AG10803 (cell line): ENCODE data around the gene NSUN6.
"Not testable (repeated sequence)": the region's sequence is repeated elsewhere in the genome, so short reads cannot be mapped to it uniquely, and the experiment has no call there.

Source experiments
- DNase-seq: peaks from one replicate; pipeline ENCODE4 v3.0.0; 2010; ENCODE audit warnings: low read depth
- H3K4me3 ChIP-seq: 2 replicates; pipeline ENCODE4 v1.5.1; 2011; ENCODE audit warnings: mild to moderate bottlenecking, low read length, control low read depth
- TF ChIP-seq, protein P1 (sequence below): conservative IDR thresholded peaks from 2 replicates; pipeline ENCODE4 v1.5.1; 2011; ENCODE audit warnings: mild to moderate bottlenecking, low read length, control low read depth, inconsistent platforms

NSUN6 gene

DNA sequence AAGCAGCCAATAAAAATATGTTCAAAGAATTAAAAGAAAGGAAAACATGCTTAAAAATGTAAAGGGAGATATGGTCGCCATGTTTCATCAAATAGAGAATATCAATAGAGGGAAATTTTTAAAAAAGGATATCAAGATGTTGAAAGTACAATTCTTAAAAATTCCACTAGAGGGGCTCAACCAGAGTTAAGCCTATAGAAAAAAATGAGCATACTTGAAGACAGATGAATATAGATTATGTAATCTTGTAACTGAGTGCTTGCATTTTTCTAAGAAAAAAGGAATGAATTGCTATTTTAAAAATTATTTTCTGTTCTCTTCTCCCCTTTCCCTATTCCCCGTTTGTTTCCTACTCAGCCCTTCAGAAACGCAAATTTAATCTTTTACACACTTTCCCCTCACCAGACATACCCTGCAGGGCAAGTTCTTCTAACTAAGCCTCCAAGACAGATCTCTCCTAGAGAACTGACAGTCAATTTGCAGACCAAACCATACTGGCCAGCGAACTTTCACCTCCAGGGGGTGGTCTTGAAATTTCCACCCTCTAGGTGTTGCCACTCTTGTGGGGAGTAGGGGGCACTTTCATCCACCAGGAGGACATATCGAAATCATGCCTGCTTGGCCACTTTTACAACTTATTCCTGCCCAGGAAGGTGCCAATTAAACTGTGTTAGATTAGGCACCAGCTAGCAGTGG is 67.7 kb downstream of the NSUN6 start:
- TF ChIP-seq, protein P1, sequence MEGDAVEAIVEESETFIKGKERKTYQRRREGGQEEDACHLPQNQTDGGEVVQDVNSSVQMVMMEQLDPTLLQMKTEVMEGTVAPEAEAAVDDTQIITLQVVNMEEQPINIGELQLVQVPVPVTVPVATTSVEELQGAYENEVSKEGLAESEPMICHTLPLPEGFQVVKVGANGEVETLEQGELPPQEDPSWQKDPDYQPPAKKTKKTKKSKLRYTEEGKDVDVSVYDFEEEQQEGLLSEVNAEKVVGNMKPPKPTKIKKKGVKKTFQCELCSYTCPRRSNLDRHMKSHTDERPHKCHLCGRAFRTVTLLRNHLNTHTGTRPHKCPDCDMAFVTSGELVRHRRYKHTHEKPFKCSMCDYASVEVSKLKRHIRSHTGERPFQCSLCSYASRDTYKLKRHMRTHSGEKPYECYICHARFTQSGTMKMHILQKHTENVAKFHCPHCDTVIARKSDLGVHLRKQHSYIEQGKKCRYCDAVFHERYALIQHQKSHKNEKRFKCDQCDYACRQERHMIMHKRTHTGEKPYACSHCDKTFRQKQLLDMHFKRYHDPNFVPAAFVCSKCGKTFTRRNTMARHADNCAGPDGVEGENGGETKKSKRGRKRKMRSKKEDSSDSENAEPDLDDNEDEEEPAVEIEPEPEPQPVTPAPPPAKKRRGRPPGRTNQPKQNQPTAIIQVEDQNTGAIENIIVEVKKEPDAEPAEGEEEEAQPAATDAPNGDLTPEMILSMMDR, result no peak; the same call in 1 of the 2 replicates

DNA sequence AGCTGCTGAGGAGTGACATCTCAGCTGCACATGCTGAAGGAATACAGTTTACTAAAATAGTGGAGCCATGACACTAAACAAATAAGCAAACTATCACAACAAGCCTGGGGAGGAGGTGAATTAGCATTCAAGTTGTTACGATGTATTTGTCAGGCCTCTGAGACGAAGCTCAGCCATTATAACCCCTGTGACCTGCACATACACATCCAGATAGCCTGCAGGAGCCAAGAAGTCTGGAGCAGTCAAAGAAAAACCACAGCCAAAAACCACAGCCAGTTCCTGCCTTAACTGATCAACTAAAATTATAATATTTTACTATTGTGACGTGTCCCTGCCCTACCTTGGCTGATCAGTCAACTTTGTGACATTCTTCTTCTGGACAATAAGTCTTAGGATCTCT is 68.6 kb downstream of the NSUN6 start:
- no peak overlapping the region for H3K4me3 ChIP-seq
- TF ChIP-seq, protein P1, result no peak
- DNase-seq, result no peak

More for the DNA sequence above, 67.7 kb downstream of the NSUN6 start:
- DNase-seq, result no peak
- no peak overlapping the region for H3K4me3 ChIP-seq

DNA sequence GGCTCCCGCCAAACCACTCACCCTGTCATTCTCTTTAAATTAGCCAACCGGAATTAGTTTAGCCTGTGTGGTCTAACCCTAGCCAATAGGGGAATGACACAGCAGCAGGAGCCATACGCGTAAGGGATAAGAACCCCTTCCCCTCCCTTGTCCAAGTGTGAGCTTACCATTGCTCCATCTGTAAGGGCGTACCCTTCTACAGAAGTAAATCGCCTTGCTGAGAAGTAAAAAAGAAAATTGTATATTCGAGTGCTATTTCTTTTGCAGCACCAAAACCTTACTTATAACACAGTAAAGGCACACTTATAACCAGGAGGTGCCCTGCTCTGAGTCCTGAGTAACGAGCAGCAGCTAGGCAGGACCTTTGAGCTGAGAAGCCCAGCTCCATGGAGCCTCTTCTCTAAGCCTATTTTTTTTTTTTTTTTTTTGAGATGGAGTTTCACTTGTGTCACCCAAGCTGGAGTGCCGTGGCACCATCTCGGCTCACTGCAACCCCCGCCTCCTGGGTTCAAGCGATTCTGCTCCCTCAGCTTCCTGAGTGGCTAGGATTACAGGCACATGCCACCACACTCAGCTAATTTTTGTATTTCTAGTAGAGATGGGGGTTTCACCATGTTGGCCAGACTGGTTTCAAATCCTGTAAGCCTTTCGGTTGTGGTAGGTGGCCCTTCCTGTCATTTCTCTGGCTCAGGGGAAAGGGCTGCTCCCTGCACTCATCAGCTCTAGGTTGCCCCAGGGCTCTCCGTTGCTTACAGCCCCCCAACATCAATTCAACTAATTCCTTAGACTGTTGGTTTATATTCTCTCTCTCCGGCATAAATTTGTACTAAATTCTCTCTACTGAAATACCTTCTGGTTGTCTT is 73.3 kb downstream of the NSUN6 start:
- H3K4me3 ChIP-seq, result no peak overlapping the region
- TF ChIP-seq, protein P1, result no peak
- DNase-seq, result no peak

DNA sequence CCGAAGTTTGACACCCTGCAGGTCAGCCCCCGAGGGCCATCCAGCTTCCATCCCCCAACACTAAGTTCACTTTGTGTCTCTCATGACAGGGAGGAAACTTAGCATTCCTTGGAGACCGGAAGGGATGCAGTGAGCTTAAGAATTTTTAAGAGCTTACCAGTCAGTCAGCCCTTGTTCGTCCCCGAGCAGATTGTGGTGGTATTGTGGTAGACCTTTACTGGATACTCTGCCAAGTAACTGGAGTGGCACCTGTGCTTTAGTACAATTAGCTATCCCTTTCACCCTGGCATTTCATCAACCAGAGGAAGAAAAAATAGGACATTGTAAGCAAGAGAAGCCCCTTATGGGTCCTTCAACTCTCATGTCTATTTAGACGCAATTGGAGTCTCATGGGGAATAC is 74.8 kb downstream of the NSUN6 start:
- TF ChIP-seq, protein P1, result no peak
- no peak overlapping the region for H3K4me3 ChIP-seq
- DNase-seq, result no peak

DNA sequence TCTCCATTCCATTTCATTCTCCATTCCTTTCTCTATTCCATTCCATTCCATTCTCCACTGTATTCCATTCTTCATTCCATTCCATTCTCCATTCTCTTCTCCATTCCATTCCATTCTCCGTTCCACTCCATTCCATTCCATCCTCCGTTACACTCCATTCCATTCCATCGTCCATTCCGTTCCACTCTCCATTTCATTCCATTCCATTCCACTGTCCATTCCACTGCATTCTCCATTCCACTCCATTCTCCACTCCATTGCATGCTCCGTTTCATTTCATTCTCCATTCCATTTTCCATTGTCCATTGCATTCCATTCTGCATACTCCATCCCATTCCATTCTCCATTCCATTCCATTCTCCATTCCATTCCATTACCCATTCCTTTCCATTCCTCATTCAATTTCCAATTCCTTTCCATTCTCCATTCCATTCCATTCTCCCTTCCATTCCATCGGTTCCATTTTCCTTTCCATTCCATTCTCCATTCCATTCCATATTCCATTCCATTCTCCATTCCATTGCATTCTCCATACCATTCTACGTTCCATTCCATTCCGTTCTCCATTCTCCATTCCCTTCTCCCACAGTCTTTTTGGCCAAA is 78.3 kb downstream of the NSUN6 start:
- DNase-seq, result no peak
- TF ChIP-seq, protein P1, result no peak
- H3K4me3 ChIP-seq, result no peak overlapping the region

DNA sequence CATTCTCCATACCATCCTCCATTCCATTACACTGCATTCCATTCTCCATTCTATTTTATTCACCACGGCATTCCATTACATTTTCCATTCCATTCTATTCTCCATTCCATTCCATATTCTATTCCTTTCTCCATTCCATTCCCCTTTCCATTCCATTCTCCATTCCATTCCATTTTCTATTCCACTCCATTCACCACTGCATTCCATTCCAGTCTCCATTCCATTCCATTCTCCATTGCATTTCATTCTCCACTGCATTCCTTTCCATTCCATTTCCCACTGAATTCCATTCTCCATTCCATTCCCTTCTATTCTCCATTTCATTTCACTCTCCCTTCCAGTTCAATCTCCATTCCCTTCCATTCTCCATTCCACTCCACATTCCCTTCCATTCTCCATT is 79.6 kb downstream of the NSUN6 start:
- no peak overlapping the region for H3K4me3 ChIP-seq
- TF ChIP-seq, protein P1, result no peak
- no peak for DNase-seq

DNA sequence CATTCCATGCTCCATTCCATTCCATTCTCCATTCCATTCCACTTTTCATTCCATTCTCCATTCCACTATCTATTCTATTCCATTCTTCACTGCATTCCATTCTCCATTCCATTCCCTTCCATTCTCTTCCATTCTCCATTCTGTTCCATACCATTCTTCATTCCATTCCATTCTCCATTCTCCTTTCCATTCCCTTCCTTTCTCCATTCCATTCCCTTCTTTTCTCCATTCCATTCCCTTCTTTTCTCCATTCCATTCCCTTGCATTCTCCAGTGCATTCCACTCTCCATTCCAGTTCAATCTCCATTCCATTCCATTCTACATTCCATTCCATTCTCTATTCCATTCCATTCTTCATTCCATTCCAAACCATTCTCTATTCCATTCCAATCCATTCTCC is 80.3 kb downstream of the NSUN6 start:
- DNase-seq, result no peak
- TF ChIP-seq, protein P1, result no peak
- H3K4me3 ChIP-seq, result no peak overlapping the region

DNA sequence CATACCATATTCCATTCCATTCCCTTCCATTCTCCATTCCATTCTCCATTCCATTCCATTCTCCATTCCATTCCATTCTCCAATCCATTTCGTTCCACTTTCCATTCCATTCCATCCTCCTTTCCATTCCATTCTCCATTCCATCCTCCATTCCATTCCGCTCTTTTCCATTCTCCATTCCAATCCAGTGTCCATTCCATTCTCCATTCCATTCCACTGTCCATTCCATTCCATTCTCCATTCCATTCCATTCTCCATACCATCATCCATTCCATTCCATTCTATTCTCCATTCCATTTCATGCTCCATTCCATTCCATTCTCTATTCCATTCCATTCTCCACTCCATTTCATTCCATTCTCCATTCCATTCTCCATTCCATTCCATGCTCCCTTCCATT is 81.0 kb downstream of the NSUN6 start:
- H3K4me3 ChIP-seq, DNase-seq: not testable (repeated sequence)
